ENCODE results near the gene ZNF442. TPM values are rescaled to one million over a fixed set of nuclear protein-coding genes. Genes with fewer than 3 reads are reported as not detected.
"Not testable (repeated sequence)": the region's sequence is repeated elsewhere in the genome, so short reads cannot be mapped to it uniquely, and the experiment has no call there.

The ZNF442 gene
- total RNA-seq, 4 donors from 2014 or later, result 3.4 to 6.3 (median 4.3) TPM

DNA sequence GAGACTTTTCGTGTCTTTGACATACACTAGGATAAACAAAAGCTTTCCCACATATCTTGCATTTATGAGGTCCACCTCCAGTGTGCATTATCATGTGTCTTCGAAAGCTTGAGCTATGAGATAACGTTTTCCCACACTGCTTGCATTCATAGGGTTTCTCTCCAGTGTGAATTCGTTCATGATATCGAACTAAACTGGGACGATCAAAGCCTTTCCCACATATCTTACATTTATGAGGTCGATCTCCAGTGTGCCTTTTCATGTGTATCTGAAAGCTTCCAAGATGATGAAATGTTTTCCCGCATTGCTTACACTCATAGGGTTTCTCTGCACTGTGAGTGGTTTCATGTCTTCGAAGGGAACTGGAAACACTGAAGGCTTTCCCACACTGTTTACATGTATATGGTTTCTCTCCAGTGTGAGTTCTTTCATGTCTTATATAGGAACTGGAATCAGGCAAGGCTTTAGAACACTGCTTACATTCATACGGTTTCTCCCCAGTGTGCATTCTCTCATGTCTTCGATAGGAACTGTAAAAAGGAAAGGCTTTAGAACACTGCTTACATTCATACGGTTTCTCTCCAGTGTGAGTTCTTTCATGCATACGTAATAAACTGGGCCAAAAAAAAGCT lies 46.6 kb downstream of the ZNF442 start:
- H3K4me3 ChIP-seq (replicated peaks in 1 of 3), result no peak overlapping the region
- no peak for TF ChIP-seq POLR2A (IDR thresholded peaks at IDR 0.05)
- TF ChIP-seq, protein P1, sequence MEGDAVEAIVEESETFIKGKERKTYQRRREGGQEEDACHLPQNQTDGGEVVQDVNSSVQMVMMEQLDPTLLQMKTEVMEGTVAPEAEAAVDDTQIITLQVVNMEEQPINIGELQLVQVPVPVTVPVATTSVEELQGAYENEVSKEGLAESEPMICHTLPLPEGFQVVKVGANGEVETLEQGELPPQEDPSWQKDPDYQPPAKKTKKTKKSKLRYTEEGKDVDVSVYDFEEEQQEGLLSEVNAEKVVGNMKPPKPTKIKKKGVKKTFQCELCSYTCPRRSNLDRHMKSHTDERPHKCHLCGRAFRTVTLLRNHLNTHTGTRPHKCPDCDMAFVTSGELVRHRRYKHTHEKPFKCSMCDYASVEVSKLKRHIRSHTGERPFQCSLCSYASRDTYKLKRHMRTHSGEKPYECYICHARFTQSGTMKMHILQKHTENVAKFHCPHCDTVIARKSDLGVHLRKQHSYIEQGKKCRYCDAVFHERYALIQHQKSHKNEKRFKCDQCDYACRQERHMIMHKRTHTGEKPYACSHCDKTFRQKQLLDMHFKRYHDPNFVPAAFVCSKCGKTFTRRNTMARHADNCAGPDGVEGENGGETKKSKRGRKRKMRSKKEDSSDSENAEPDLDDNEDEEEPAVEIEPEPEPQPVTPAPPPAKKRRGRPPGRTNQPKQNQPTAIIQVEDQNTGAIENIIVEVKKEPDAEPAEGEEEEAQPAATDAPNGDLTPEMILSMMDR (IDR thresholded peaks at IDR 0.05), result no peak
- no peaks in the 10 kb centered on the region for H3K27me3 ChIP-seq
- intact Hi-C loops (cut with DNase I), result no loop called here
- no peak for DNase-seq
- H3K9me3 ChIP-seq, result no peaks in the 10 kb centered on the region
- WGBS, 2 donors, result 96 to 97% methylated on average over 13 of the region's 13 CpGs
- no peak overlapping the region for H3K27ac ChIP-seq
- H3K4me1 ChIP-seq, result peaks cover 0 to 10% of the 10 kb centered on the region in 2 donors
- H3K36me3 ChIP-seq, result peaks cover 31 to 37% of the 10 kb centered on the region in 2 donors

DNA sequence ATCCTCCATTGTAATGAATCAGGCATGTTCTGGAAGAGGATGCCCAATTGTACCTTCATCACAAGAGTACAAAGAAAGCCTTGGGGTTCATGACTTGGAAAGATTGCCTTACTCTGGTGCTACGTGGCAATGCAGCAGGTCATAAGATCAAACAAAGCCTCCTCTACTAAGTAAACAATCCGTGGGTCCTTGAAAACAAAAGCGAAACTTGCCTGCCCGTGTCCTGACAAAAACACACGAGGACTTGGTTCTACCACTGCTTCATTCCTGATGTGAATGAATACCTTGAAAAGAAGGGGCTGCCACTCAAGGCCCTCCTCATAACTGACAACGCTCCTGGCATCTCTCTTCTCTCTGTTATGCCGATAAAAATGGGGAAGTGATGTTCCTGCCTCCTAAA lies 50.9 kb downstream of the ZNF442 start:
- Histone ChIP-seq H3K27me3 (no peaks in the 10 kb centered on the region), H3K27ac (peak overlapping the region in 1 of 3 donors; percentile 9), H3K9me3 (no peaks in the 10 kb centered on the region), H3K36me3 (peaks cover 11 to 12% of the 10 kb centered on the region in 2 donors), H3K4me1 (peaks cover 0 to 10% of the 10 kb centered on the region in 2 donors), H3K4me3 (replicated peaks in 1 of 3) (no peak overlapping the region)
- WGBS, 2 donors, result 43 to 46% methylated on average over 7 of the region's 7 CpGs
- TF ChIP-seq, protein P1 (IDR thresholded peaks at IDR 0.05), result no peak
- no peak for TF ChIP-seq POLR2A (IDR thresholded peaks at IDR 0.05)
- peak; percentile 27 to 40 for DNase-seq
- intact Hi-C loops (cut with DNase I), result no loop called here

DNA sequence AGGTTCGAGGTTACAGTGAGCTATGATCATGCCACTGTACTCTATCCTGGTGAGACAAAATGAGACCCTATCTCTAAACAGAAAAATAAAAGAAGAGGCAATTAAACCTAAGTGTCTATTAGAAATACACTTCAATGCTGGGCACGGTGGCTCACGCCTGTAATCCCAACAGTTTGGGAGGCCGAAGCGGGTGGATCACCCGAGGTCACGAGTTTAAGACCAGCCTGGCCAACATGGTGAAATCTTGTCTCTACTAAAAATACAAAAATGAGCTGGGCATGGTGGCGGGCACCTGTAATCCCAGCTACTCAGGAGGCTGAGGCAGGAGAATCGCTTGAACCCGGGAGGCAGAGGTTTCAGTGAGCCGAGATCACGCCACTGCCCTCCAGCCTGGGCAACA lies 56.6 kb downstream of the ZNF442 start:
- intact Hi-C loops (cut with DNase I); H3K9me3 ChIP-seq; H3K4me3 ChIP-seq (replicated peaks in 1 of 3); DNase-seq; H3K36me3 ChIP-seq; H3K27ac ChIP-seq; H3K27me3 ChIP-seq; H3K4me1 ChIP-seq: not testable (repeated sequence)
- 96 to 97% methylated on average over 12 of the region's 12 CpGs for WGBS, 2 donors

Small RNAs within 50 kb of the gene (small RNA-seq; reads per million reads assigned to genes)
- gene RPS29P23, result not detected

Other genes with a start within 250 kb of the ZNF442 start
- gene ZNF20, start 225.3 kb downstream of the ZNF442 start, total RNA-seq, result 1 to 10 TPM; 5.2 to 7.5 (median 6.2) TPM
- gene ZNF625, start 208.9 kb downstream of the ZNF442 start, total RNA-seq, result 10 to 100 TPM in 3 of 4 donors, 1 to 10 TPM in 1; 5.5 to 12.2 (median 11.5) TPM
- gene ZNF136, start 202.6 kb downstream of the ZNF442 start, total RNA-seq, result 10 to 100 TPM; 17.6 to 30.2 (median 19.1) TPM
- gene ZNF44, start 70.8 kb downstream of the ZNF442 start, total RNA-seq, result 10 to 100 TPM; 13.7 to 24.6 (median 19.2) TPM
- gene ZNF563, start 32.0 kb downstream of the ZNF442 start, total RNA-seq, result 10 to 100 TPM in 3 of 4 donors, 1 to 10 TPM in 1; 9.9 to 13.7 (median 11.7) TPM
- 1 to 10 TPM; 4.1 to 7.7 (median 5.8) TPM for gene ZNF799, start 35.6 kb upstream of the ZNF442 start, total RNA-seq
- gene ZNF443, start 75.3 kb upstream of the ZNF442 start, total RNA-seq, result 1 to 10 TPM; 4.2 to 7.0 (median 5.0) TPM
- gene ZNF709, start 119.1 kb upstream of the ZNF442 start, total RNA-seq, result 1 to 10 TPM; 7.6 to 9.4 (median 8.7) TPM
- gene ZNF564, start 185.8 kb upstream of the ZNF442 start, total RNA-seq, result 10 to 100 TPM; 19.4 to 27.3 (median 23.9) TPM
- 10 to 100 TPM; 11.3 to 28.9 (median 17.5) TPM for gene ZNF490, start 245.1 kb upstream of the ZNF442 start, total RNA-seq
- 10 to 100 TPM; 37.8 to 44.9 (median 39.5) TPM for gene ZNF791, start 245.2 kb upstream of the ZNF442 start, total RNA-seq